Measurements from ENCODE around the gene SYNGAP1. TPM values are rescaled to one million over a fixed set of nuclear protein-coding genes. Genes with fewer than 3 reads are reported as not detected.

Gene SYNGAP1
- total and polyA plus RNA-seq, 9 of the 15 experiments (the other 6 are each of a cell fraction or from before 2014, with no cell fraction given): 0.01 to 22.8 (median 3.2) TPM

DNA sequence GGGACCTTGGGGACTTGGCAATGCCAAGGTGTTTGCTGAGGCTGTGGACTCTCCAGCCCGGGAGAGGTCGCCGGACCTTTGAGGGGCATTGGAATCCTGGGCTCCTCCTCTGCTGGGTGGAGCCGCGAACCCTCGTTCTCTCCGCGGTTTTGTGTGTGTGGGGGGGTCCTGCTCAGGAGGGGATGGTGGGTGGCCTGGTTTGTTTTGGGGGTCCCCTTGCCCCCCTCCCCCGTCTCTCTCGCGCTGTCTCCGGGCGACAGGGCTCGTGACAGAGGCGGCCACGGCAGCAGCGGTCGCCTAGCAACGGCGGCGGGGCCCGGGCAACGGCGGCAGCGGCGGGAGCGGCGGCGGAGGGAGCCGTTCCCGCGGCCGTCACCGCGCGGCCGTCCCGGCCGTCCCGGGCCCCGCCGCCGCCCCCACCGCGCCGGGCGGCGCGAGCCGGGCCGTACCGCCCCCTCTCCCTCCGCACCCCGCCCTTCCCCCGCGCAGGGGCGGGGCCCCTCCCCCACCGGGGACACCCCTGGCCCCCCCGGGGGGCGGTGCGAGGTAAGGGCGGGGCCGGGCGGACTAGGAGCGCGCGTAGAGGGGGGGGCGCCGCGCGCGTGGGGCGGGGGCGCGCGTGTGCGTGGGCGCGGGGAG is 7.8 kb downstream of the SYNGAP1 start (continued):
- TF ChIP-seq, protein P1, sequence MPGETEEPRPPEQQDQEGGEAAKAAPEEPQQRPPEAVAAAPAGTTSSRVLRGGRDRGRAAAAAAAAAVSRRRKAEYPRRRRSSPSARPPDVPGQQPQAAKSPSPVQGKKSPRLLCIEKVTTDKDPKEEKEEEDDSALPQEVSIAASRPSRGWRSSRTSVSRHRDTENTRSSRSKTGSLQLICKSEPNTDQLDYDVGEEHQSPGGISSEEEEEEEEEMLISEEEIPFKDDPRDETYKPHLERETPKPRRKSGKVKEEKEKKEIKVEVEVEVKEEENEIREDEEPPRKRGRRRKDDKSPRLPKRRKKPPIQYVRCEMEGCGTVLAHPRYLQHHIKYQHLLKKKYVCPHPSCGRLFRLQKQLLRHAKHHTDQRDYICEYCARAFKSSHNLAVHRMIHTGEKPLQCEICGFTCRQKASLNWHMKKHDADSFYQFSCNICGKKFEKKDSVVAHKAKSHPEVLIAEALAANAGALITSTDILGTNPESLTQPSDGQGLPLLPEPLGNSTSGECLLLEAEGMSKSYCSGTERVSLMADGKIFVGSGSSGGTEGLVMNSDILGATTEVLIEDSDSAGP (CRISPR knock-in tag; IDR thresholded peaks at IDR 0.05): no peak
- TF ChIP-seq ZC3H4 (CRISPR knock-in tag; IDR thresholded peaks at IDR 0.05; ENCODE audit: borderline replicate concordance): no peak
- peak; percentile 46; the same call in 1 of the 2 replicates for TF ChIP-seq POLR2G (IDR thresholded peaks at IDR 0.05; ENCODE audit: low read depth, low read length)
- no peak for TF ChIP-seq ZNF3 (CRISPR knock-in tag; IDR thresholded peaks at IDR 0.05)
- TF ChIP-seq, protein P2, sequence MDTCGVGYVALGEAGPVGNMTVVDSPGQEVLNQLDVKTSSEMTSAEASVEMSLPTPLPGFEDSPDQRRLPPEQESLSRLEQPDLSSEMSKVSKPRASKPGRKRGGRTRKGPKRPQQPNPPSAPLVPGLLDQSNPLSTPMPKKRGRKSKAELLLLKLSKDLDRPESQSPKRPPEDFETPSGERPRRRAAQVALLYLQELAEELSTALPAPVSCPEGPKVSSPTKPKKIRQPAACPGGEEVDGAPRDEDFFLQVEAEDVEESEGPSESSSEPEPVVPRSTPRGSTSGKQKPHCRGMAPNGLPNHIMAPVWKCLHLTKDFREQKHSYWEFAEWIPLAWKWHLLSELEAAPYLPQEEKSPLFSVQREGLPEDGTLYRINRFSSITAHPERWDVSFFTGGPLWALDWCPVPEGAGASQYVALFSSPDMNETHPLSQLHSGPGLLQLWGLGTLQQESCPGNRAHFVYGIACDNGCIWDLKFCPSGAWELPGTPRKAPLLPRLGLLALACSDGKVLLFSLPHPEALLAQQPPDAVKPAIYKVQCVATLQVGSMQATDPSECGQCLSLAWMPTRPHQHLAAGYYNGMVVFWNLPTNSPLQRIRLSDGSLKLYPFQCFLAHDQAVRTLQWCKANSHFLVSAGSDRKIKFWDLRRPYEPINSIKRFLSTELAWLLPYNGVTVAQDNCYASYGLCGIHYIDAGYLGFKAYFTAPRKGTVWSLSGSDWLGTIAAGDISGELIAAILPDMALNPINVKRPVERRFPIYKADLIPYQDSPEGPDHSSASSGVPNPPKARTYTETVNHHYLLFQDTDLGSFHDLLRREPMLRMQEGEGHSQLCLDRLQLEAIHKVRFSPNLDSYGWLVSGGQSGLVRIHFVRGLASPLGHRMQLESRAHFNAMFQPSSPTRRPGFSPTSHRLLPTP (IDR thresholded peaks at IDR 0.05; ENCODE audit: borderline replicate concordance, extremely low read depth, insufficient read length): no peak
- TF ChIP-seq MYNN (IDR thresholded peaks at IDR 0.05): peak; percentile 54; the same call in 1 of the 2 replicates
- no peak for TF ChIP-seq MYNN (CRISPR knock-in tag; IDR thresholded peaks at IDR 0.05)
- TF ChIP-seq ZNF75A (CRISPR knock-in tag; IDR thresholded peaks at IDR 0.05): no peak
- TF ChIP-seq ZKSCAN1 (IDR thresholded peaks at IDR 0.05; ENCODE audit: low read depth, low read length): no peak
- TF ChIP-seq BRD4 (IDR thresholded peaks at IDR 0.05): no peak
- no peak for TF ChIP-seq MTA2 (IDR thresholded peaks at IDR 0.05; ENCODE audit: low read depth)
- TF ChIP-seq POLR2B (IDR thresholded peaks at IDR 0.05; ENCODE audit: low read depth, partially characterized antibody): no peak
- TF ChIP-seq, protein P3, sequence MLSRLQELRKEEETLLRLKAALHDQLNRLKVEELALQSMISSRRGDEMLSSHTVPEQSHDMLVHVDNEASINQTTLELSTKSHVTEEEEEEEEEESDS (CRISPR knock-in tag; IDR thresholded peaks at IDR 0.05): no peak
- TF ChIP-seq, protein P4, sequence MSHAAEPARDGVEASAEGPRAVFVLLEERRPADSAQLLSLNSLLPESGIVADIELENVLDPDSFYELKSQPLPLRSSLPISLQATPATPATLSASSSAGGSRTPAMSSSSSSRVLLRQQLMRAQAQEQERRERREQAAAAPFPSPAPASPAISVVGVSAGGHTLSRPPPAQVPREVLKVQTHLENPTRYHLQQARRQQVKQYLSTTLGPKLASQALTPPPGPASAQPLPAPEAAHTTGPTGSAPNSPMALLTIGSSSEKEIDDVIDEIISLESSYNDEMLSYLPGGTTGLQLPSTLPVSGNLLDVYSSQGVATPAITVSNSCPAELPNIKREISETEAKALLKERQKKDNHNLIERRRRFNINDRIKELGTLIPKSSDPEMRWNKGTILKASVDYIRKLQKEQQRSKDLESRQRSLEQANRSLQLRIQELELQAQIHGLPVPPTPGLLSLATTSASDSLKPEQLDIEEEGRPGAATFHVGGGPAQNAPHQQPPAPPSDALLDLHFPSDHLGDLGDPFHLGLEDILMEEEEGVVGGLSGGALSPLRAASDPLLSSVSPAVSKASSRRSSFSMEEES (CRISPR knock-in tag; IDR thresholded peaks at IDR 0.05): no peak
- TF ChIP-seq, protein P5, sequence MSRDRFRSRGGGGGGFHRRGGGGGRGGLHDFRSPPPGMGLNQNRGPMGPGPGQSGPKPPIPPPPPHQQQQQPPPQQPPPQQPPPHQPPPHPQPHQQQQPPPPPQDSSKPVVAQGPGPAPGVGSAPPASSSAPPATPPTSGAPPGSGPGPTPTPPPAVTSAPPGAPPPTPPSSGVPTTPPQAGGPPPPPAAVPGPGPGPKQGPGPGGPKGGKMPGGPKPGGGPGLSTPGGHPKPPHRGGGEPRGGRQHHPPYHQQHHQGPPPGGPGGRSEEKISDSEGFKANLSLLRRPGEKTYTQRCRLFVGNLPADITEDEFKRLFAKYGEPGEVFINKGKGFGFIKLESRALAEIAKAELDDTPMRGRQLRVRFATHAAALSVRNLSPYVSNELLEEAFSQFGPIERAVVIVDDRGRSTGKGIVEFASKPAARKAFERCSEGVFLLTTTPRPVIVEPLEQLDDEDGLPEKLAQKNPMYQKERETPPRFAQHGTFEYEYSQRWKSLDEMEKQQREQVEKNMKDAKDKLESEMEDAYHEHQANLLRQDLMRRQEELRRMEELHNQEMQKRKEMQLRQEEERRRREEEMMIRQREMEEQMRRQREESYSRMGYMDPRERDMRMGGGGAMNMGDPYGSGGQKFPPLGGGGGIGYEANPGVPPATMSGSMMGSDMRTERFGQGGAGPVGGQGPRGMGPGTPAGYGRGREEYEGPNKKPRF (IDR thresholded peaks at IDR 0.05; ENCODE audit: low read depth, low read length): no peak
- TF ChIP-seq CBX5 (IDR thresholded peaks at IDR 0.05; ENCODE audit: borderline replicate concordance, low read depth): no peak
- TF ChIP-seq ZNF41 (CRISPR knock-in tag; conservative IDR thresholded peaks at IDR 0.05): no peak
- 0 out of 2 replicates have a peak, but pooled peaks have one; percentile 42 for TF ChIP-seq FOXK1 (CRISPR knock-in tag; IDR thresholded peaks at IDR 0.05; ENCODE audit: borderline replicate concordance)
